Epithelial cell of proximal tubule (primary cell): ENCODE data around the gene MAP2K7. TPM values are rescaled to one million over a fixed set of nuclear protein-coding genes. Genes with fewer than 3 reads are reported as not detected.

ENCODE experiments used
- DNase-seq: peaks from one replicate; pipeline ENCODE4 v3.0.0-alpha.2; 2011; ENCODE audit warnings: low read depth
- H3K4me3 ChIP-seq: 2 replicates; pipeline ENCODE4 v1.5.1; 2011; ENCODE audit warnings: low read depth, mild to moderate bottlenecking, low read length
- CTCF ChIP-seq: conservative IDR thresholded peaks from 2 replicates; pipeline ENCODE4 v1.5.1; 2012; ENCODE audit warnings: low read depth, mild to moderate bottlenecking, low read length
- total RNA-seq: library from RNA; depleted of rRNA; stranded (reverse); fragments of >200 nt; gene quantifications from 2 replicates; pipeline ENCODE4 v1.2.3, GENCODE V29; 2015

Gene MAP2K7
- total RNA-seq, 1 donor from 2014 or later: 7.6 TPM

DNA sequence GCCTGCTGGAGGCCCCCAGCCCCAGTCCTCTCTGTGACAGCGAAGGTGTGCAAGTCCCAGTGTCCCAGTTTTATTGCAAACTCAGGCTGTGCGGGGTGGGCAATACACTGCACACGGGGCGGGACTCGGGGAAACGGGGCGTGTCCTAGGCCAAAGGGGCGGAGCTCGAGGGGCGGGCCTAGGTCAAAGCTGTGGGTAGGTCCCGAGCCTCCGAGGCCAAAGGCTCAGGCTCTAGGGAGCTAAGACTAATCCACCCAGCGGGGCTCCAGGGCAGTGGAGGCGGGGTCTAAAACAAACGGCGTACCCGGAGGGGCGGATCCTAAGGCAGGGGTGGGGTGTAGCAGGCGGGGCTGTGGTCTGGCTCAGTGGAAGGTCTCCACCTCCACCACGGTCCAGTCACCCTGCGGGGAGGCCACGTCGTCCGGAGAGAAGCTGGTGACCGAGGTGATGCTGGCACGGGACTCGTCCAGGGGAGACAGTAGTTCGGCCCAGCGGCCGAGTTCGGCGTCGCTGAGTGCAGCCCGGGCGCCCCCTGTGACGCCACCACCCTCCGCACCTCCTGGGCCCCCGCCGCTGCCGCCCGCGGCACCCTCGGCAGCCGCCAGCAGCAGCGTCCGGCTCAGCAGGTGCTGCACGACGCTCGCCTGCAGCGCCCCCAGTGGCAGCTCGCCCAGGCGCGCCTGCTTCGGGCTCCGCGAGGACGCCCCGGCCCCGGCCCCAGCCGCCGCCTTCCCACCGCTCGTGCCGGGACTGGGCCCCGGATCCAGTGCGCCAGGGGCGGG, 34.8 kb upstream of the MAP2K7 start:
- DNase-seq: no peak
- TF ChIP-seq CTCF: peak; percentile 59
- H3K4me3 ChIP-seq: peak overlapping the region; percentile 48

DNA sequence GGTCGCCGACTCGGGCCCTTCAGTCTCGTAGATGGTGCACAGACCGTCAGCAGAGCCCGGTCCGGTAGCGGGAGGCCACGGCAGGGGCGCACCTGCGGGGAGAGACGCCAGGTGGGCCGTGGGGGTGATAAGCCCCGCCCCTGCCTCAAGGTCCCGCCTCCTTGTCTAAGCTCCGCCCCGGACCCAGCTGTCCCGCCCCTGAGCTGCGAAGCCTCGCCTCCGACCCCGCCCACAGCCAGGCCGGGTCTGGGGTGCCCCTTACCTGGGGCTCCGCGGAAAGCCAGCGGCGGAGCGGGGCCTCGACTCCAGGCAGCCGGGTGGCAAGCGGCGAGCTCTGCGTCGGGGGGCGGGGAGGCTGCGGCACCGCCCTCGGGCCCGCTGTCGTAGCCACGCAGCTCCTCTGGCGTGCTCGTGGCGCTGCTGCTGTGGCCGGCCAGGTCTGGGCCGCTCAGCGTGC, 34.2 kb upstream of the MAP2K7 start:
- no peak for TF ChIP-seq CTCF
- H3K4me3 ChIP-seq: peak overlapping the region; percentile 37
- DNase-seq: no peak

DNA sequence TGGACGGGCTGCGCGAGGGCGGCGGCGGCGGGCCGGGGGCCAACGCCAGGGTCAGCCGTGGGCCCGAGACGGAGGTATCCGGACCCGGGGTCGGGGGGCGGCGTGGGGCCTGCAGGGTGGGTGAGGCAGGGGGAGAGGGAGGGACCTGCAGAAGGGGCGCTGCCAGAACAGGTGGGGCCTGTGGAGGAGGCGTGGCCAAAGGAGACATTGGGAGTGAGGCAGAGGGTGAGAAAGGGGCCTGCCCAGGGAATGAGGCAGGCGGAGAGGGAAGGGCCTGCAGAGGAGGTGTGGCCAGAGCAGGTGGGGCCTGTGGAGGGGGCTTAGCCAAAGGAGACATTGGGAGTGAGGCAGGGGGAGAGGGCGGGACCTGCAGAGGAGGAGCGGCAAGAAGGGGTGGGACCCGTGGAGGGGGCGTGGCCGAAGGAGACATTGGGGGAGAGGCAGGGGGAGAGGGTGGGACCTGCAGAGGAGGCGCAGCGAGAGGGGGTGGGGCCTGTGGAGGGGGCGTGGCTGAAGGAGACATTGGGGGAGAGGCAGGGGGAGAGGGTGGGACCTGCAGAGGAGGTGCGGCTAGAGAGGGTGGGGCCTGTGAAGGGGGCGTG, 33.7 kb upstream of the MAP2K7 start:
- DNase-seq: no peak
- TF ChIP-seq CTCF: no peak
- H3K4me3 ChIP-seq: no peak overlapping the region

DNA sequence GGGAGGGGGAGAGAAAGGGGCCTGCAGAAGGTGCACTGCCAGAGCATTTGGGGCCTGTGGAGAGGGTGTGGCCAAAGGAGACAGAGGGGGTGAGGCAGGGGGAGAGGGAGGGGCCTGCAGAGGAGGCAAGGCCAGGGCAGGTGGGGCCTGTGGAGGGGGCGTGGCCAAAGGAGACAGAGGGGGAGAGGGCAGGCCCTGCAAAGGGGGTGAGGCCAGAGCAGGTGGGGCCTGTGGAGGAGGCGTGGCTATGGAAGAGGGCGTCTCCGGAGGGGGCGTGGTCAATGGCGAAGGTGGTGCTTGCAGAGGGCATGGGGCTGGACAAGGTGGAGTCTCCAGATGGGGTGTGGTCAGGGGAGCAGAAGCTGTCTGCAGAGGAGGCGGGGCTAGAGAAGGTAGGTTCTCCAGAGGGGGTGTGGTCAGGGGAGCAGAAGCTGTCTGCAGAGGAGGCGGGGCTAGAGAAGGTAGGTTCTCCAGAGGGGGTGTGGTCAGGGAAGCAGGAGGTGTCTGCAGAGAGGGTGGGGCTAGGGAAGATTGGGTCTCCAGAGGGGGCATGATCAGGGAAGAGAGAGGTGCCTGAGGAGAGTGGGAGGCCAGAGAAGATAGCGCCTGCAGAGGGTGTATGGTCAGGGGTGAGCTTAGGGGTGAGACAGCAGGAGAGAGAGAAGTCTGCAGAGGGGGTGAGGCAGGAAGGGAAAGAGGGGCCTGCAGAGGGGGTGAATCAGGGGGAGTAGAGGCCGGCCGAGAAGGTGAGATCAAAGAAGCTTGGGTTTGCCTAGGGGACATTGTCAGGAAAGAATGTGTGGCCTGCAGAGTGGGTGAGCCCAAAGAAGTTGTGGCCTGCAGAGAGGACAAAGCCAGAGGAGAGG, 32.9 kb upstream of the MAP2K7 start:
- TF ChIP-seq CTCF: no peak
- DNase-seq: no peak
- no peak overlapping the region for H3K4me3 ChIP-seq

DNA sequence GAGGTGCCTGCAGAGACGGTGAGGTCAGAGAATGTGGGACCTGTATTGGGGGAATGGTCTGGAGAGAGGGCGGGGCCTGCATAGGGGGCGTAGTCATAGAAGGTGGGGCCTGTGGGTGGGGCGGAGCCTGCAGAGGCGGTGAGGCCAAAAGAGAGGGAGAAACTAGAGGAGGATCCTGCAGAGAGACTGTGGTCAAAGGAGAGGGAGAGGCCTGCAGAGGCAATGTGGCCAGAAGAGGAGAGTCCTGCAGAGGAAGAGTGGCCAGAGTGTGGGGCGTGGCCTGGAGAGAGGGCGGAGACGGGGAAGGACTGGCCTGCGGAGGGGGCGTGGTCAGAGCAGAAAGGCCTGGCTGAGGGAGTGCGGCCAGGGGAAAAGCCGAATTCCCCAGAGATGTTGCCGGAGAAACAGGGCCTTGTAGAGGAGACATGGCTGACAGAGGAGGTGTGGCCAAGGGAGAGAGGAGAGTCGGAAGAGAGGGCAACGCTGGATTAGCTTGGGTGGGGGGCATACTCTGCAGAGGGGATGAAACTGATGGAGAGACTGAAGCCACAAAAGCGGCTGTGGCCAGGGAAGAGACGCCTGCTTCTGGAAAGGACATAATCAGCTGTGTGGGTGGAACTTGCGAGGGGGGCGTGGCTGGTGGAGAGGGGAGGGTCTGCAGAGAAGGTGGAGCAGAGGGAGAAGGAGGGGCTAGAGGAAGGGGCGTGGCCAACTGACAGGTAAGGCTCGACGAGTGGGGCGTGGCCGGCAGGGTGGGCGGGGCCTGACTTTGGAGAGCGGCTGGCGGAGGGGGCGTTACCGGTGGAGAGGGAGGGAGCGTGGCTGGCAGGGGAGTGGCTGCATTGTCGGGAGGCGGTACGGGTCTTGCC, 32.0 kb upstream of the MAP2K7 start:
- peak overlapping the region; percentile 31 for H3K4me3 ChIP-seq
- DNase-seq: no peak
- TF ChIP-seq CTCF: no peak
